Measurements from ENCODE around the gene CLEC18C.
"Not testable (repeated sequence)": the region's sequence is repeated elsewhere in the genome, so short reads cannot be mapped to it uniquely, and the experiment has no call there.

DNA sequence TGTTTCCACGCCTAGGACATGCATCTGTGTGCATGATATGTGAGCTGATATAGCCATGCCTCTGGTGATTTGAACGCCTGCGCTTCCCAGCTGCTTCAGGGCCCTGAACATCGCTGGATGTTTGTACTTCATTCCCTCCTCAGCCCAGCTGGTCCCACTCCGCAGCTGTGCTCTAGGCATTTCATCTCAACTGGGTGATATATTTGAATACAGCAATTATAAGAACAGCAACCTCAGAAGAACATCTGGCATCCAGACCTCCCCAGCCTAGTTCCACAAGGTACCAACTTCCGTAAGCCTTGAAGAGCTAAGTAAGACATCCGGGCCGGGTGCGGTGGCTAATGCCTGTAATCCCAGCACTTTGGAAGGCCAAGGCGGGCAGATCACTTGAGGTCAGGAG lies 6.9 kb upstream of the CLEC18C start:
- TF ChIP-seq POLR2A, EP300 (IDR thresholded peaks at IDR 0.05): not testable (repeated sequence)
- TF ChIP-seq, protein P1, sequence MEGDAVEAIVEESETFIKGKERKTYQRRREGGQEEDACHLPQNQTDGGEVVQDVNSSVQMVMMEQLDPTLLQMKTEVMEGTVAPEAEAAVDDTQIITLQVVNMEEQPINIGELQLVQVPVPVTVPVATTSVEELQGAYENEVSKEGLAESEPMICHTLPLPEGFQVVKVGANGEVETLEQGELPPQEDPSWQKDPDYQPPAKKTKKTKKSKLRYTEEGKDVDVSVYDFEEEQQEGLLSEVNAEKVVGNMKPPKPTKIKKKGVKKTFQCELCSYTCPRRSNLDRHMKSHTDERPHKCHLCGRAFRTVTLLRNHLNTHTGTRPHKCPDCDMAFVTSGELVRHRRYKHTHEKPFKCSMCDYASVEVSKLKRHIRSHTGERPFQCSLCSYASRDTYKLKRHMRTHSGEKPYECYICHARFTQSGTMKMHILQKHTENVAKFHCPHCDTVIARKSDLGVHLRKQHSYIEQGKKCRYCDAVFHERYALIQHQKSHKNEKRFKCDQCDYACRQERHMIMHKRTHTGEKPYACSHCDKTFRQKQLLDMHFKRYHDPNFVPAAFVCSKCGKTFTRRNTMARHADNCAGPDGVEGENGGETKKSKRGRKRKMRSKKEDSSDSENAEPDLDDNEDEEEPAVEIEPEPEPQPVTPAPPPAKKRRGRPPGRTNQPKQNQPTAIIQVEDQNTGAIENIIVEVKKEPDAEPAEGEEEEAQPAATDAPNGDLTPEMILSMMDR (IDR thresholded peaks at IDR 0.05): not testable (repeated sequence)
